ENCODE results near the gene MYOCD.

- TF ChIP-seq MAX (IDR thresholded peaks at IDR 0.05), result no peak
- TF ChIP-seq CTCF (IDR thresholded peaks at IDR 0.05 in 2 of 3, conservative IDR thresholded peaks at IDR 0.05 in 1 of 3; ENCODE audit: borderline replicate concordance in 1 of 3, insufficient read depth in 1 of 3, low read depth in 2 of 3, low read length in 2 of 3), result no peak
Measured at GRCh38 chr17:12619459-12620199, 46.1 kb upstream of the MYOCD start.
